Activated CD8-positive, alpha-beta T cell treated with anti-CD3 and anti-CD28 coated beads, Interleukin-2, amount 10 ng/mL, durations not matched to agents 7 days and 5 days (primary cell): Measurements from ENCODE around the gene MERTK. TPM values are rescaled to one million over a fixed set of nuclear protein-coding genes. Genes with fewer than 3 reads are reported as not detected.

Experiments
- ATAC-seq: fragments of 150-1000 bp; cut with Tn5 transposase; one replicate; pipeline ENCODE4 v1.10.0; 2021; ENCODE audit warnings: moderate library complexity
- CTCF ChIA-PET: fragments of 350-600 bp; sonication (Branson Sonifier 250); formaldehyde crosslinking; loops from one replicate; lab custom pipeline; 2021; ENCODE audit warnings: antibody characterized with exemption; lab: Charles Lee
- POLR2A ChIA-PET: fragments of 350-600 bp; sonication (Branson Sonifier 250); formaldehyde crosslinking; loops from one replicate; lab custom pipeline; 2021; ENCODE audit warnings: antibody characterized with exemption; lab: Charles Lee
- DNase-seq: peaks from one replicate; pipeline ENCODE4 v3.0.0-alpha.2; 2020
- H3K27ac Mint-ChIP-seq: one replicate; pipeline ENCODE4 v1.8.0; 2021; ENCODE audit warnings: mild to moderate bottlenecking, mixed read lengths
- H3K27me3 Mint-ChIP-seq: one replicate; pipeline ENCODE4 v1.8.0; 2021; ENCODE audit warnings: low read depth, mixed read lengths
- H3K36me3 Mint-ChIP-seq: one replicate; pipeline ENCODE4 v1.8.0; 2021; ENCODE audit warnings: low read depth, mixed read lengths
- H3K4me1 Mint-ChIP-seq: one replicate; pipeline ENCODE4 v1.8.0; 2021; ENCODE audit warnings: low read depth, mixed read lengths
- H3K4me3 Mint-ChIP-seq: one replicate; pipeline ENCODE4 v1.8.0; 2021; ENCODE audit warnings: mild to moderate bottlenecking, mixed read lengths
- H3K9me3 Mint-ChIP-seq: one replicate; pipeline ENCODE4 v1.8.0; 2022; ENCODE audit warnings: mixed read lengths; ENCODE audit not compliant: insufficient read depth
- total RNA-seq, 2 experiments: library from RNA; stranded (reverse); gene quantifications; one replicate each; pipeline ENCODE4 v1.2.3, GENCODE V29; 2021

Gene MERTK
- total RNA-seq, 2 experiments from 2014 or later = 0.10 to 0.21 TPM

GRCh38 chr2:111985514-111985913 lies 87.1 kb downstream of the MERTK start:
- no peak overlapping the region for H3K4me3 Mint-ChIP-seq
- no peak for DNase-seq
- ATAC-seq = no peak
- ChIA-PET CTCF (no interaction called here), POLR2A (no interaction called here)
- H3K27me3 Mint-ChIP-seq = peaks cover 3% of the 10 kb centered on the region
- H3K4me1 Mint-ChIP-seq = no peaks in the 10 kb centered on the region
- no peak overlapping the region for H3K27ac Mint-ChIP-seq
- no peaks in the 10 kb centered on the region for H3K9me3 Mint-ChIP-seq
- no peaks in the 10 kb centered on the region for H3K36me3 Mint-ChIP-seq

- peaks cover 3% of the 10 kb centered on the region for H3K27me3 Mint-ChIP-seq
- no peaks in the 10 kb centered on the region for H3K4me1 Mint-ChIP-seq
- POLR2A ChIA-PET = no interaction called here
- H3K27ac Mint-ChIP-seq = no peak overlapping the region
- no peak overlapping the region for H3K4me3 Mint-ChIP-seq
- CTCF ChIA-PET = no interaction called here
- ATAC-seq = no peak
- no peaks in the 10 kb centered on the region for H3K36me3 Mint-ChIP-seq
- H3K9me3 Mint-ChIP-seq = no peaks in the 10 kb centered on the region
- no peak for DNase-seq
These were observed 87.9 kb downstream of the MERTK start for GRCh38 chr2:111986116-111986900.

GRCh38 chr2:111990375-111990774 lies 92.0 kb downstream of the MERTK start:
- ChIA-PET POLR2A (no interaction called here), CTCF (no interaction called here)
- ATAC-seq (no peak), DNase-seq (no peak)
- no peaks in the 10 kb centered on the region for H3K36me3 Mint-ChIP-seq
- H3K27me3 Mint-ChIP-seq = peaks cover 9% of the 10 kb centered on the region
- H3K9me3 Mint-ChIP-seq = no peaks in the 10 kb centered on the region
- no peak overlapping the region for H3K27ac Mint-ChIP-seq
- H3K4me1 Mint-ChIP-seq = no peaks in the 10 kb centered on the region
- no peak overlapping the region for H3K4me3 Mint-ChIP-seq

GRCh38 chr2:111990856-111991255 lies 92.4 kb downstream of the MERTK start:
- no peak for DNase-seq
- H3K4me1 Mint-ChIP-seq = no peaks in the 10 kb centered on the region
- no peaks in the 10 kb centered on the region for H3K9me3 Mint-ChIP-seq
- H3K27me3 Mint-ChIP-seq = peaks cover 9% of the 10 kb centered on the region
- ATAC-seq = no peak
- H3K4me3 Mint-ChIP-seq = no peak overlapping the region
- H3K27ac Mint-ChIP-seq = no peak overlapping the region
- ChIA-PET POLR2A (no interaction called here), CTCF (no interaction called here)
- H3K36me3 Mint-ChIP-seq = no peaks in the 10 kb centered on the region

GRCh38 chr2:111994042-111994441 lies 95.6 kb downstream of the MERTK start:
- H3K27ac Mint-ChIP-seq = no peak overlapping the region
- H3K4me1 Mint-ChIP-seq = no peaks in the 10 kb centered on the region
- no peaks in the 10 kb centered on the region for H3K36me3 Mint-ChIP-seq
- DNase-seq (no peak), ATAC-seq (no peak)
- H3K27me3 Mint-ChIP-seq = peaks cover 9% of the 10 kb centered on the region
- no peaks in the 10 kb centered on the region for H3K9me3 Mint-ChIP-seq
- CTCF ChIA-PET = no interaction called here
- POLR2A ChIA-PET = no interaction called here
- no peak overlapping the region for H3K4me3 Mint-ChIP-seq

GRCh38 chr2:111995148-111995547 lies 96.7 kb downstream of the MERTK start:
- H3K27ac Mint-ChIP-seq = no peak overlapping the region
- H3K36me3 Mint-ChIP-seq = no peaks in the 10 kb centered on the region
- no peak for DNase-seq
- no peaks in the 10 kb centered on the region for H3K9me3 Mint-ChIP-seq
- peaks cover 11% of the 10 kb centered on the region for H3K27me3 Mint-ChIP-seq
- POLR2A ChIA-PET = no interaction called here
- no peak overlapping the region for H3K4me3 Mint-ChIP-seq
- ATAC-seq = no peak
- CTCF ChIA-PET = no interaction called here
- no peaks in the 10 kb centered on the region for H3K4me1 Mint-ChIP-seq

- Mint-ChIP-seq H3K4me1 (peaks cover 9% of the 10 kb centered on the region), H3K36me3 (no peaks in the 10 kb centered on the region), H3K4me3 (no peak overlapping the region), H3K9me3 (no peaks in the 10 kb centered on the region), H3K27me3 (peaks cover 7% of the 10 kb centered on the region), H3K27ac (no peak overlapping the region)
- ChIA-PET POLR2A (no interaction called here), CTCF (no interaction called here)
- DNase-seq = no peak
- no peak for ATAC-seq
These were observed 101.4 kb downstream of the MERTK start for GRCh38 chr2:111999809-112000208.

GRCh38 chr2:112000399-112001135 lies 102.2 kb downstream of the MERTK start:
- ATAC-seq (no peak), DNase-seq (no peak)
- Mint-ChIP-seq H3K27ac (no peak overlapping the region), H3K9me3 (no peaks in the 10 kb centered on the region), H3K4me3 (no peak overlapping the region), H3K36me3 (no peaks in the 10 kb centered on the region), H3K4me1 (peaks cover 12% of the 10 kb centered on the region), H3K27me3 (peaks cover 7% of the 10 kb centered on the region)
- ChIA-PET POLR2A (no interaction called here), CTCF (no interaction called here)

- DNase-seq = no peak
- Mint-ChIP-seq H3K9me3 (no peaks in the 10 kb centered on the region), H3K36me3 (no peaks in the 10 kb centered on the region), H3K4me1 (peaks cover 12% of the 10 kb centered on the region), H3K27me3 (peaks cover 7% of the 10 kb centered on the region), H3K4me3 (no peak overlapping the region), H3K27ac (no peak overlapping the region)
- ATAC-seq = no peak
- ChIA-PET CTCF (no interaction called here), POLR2A (no interaction called here)
These were observed 102.8 kb downstream of the MERTK start for GRCh38 chr2:112001136-112001715.

- Mint-ChIP-seq H3K4me1 (peaks cover 12% of the 10 kb centered on the region), H3K9me3 (no peaks in the 10 kb centered on the region), H3K36me3 (no peaks in the 10 kb centered on the region), H3K27ac (no peak overlapping the region), H3K4me3 (no peak overlapping the region), H3K27me3 (peaks cover 7% of the 10 kb centered on the region)
- DNase-seq = no peak
- CTCF ChIA-PET = no interaction called here
- POLR2A ChIA-PET = no interaction called here
- ATAC-seq = no peak
These were observed 103.5 kb downstream of the MERTK start for GRCh38 chr2:112001942-112002341.

- peaks cover 12% of the 10 kb centered on the region for H3K4me1 Mint-ChIP-seq
- DNase-seq (no peak), ATAC-seq (no peak)
- CTCF ChIA-PET = interaction anchor here (1.4 kb wide), 1 partner anchor 39 kb away, joined by 3 read pairs; no protein-coding TSS in a partner anchor
- no peaks in the 10 kb centered on the region for H3K36me3 Mint-ChIP-seq
- no peak overlapping the region for H3K27ac Mint-ChIP-seq
- H3K9me3 Mint-ChIP-seq = no peaks in the 10 kb centered on the region
- H3K27me3 Mint-ChIP-seq = peaks cover 13% of the 10 kb centered on the region
- POLR2A ChIA-PET = no interaction called here
- no peak overlapping the region for H3K4me3 Mint-ChIP-seq
These were observed 105.3 kb downstream of the MERTK start for GRCh38 chr2:112003576-112004252.
